Upper lobe of left lung (tissue), 4 donors: ENCODE data around the gene ACTMAP.

ENCODE experiments used
- POLR2A ChIP-seq, 4 donors: fragments of 450-650 bp; IDR thresholded peaks; one replicate each; pipeline ENCODE4 v1.5.1; 2016 to 2017; ENCODE audit warnings: antibody characterized with exemption in 4 of 4, mild to moderate bottlenecking in 2 of 4
- TF ChIP-seq, protein P1 (sequence below), 6 experiments: fragments of 450-650 bp in 4 of 6; fragments of 200-600 bp in 2 of 6; sonication (generic) in 2 of 6; IDR thresholded peaks; one replicate each; pipeline ENCODE4 v1.5.1; 2016 to 2019; ENCODE audit warnings: antibody characterized with exemption in 6 of 6

DNA sequence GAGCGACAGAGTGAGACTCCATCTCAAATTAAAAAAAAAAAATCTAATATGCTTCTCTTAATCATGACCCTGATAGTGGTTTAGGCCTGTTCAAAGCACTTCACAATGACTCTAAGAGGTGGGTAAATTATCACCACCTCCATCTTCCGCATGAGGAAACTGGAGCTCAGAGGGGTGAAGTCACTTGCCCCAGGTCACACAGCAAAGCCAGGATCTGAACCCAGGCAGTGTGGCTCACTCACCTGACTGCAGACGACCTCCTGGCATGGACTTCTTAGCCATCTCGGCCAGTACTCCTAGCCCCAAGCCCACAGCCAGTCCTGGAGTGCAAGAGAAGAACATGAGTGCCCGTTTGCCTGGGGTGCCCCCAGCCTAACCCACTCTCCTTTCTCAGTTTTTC lies 40.5 kb downstream of the ACTMAP start:
- TF ChIP-seq, protein P1, sequence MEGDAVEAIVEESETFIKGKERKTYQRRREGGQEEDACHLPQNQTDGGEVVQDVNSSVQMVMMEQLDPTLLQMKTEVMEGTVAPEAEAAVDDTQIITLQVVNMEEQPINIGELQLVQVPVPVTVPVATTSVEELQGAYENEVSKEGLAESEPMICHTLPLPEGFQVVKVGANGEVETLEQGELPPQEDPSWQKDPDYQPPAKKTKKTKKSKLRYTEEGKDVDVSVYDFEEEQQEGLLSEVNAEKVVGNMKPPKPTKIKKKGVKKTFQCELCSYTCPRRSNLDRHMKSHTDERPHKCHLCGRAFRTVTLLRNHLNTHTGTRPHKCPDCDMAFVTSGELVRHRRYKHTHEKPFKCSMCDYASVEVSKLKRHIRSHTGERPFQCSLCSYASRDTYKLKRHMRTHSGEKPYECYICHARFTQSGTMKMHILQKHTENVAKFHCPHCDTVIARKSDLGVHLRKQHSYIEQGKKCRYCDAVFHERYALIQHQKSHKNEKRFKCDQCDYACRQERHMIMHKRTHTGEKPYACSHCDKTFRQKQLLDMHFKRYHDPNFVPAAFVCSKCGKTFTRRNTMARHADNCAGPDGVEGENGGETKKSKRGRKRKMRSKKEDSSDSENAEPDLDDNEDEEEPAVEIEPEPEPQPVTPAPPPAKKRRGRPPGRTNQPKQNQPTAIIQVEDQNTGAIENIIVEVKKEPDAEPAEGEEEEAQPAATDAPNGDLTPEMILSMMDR (IDR thresholded peaks at IDR 0.05) = no peak
- no peak for TF ChIP-seq POLR2A (IDR thresholded peaks at IDR 0.05)
